ENCODE measurements around the gene MUC5AC. TPM values are rescaled to one million over a fixed set of nuclear protein-coding genes. Genes with fewer than 3 reads are reported as not detected.
A peak's percentile ranks its signal among the peaks of the same experiment; 100 is the strongest.
"Not testable (repeated sequence)": the region's sequence is repeated elsewhere in the genome, so short reads cannot be mapped to it uniquely, and the experiment has no call there.

The MUC5AC gene
- total RNA-seq, 1 donor from 2014 or later, result not detected

- no peak for DNase-seq (ENCODE audit: low read depth in 2 of 2)
Measured at GRCh38 chr11:1148752-1149180, 9.0 kb upstream of the MUC5AC start.

GRCh38 chr11:1149545-1149944 lies 8.2 kb upstream of the MUC5AC start:
- no peak for DNase-seq (ENCODE audit: low read depth in 2 of 2)

GRCh38 chr11:1150116-1150515 lies 7.6 kb upstream of the MUC5AC start:
- DNase-seq (ENCODE audit: low read depth in 2 of 2), result no peak

GRCh38 chr11:1150769-1151365 lies 6.9 kb upstream of the MUC5AC start:
- peak in 1 of 2 donors; percentile 45 for DNase-seq (ENCODE audit: low read depth in 2 of 2)

- no peak for DNase-seq (ENCODE audit: low read depth in 2 of 2)
Measured at GRCh38 chr11:1151366-1152315, 6.1 kb upstream of the MUC5AC start.

GRCh38 chr11:1152316-1153104 lies 5.2 kb upstream of the MUC5AC start:
- DNase-seq (ENCODE audit: low read depth in 2 of 2), result no peak

- no peak for DNase-seq (ENCODE audit: low read depth in 2 of 2)
Measured at GRCh38 chr11:1153105-1153950, 4.4 kb upstream of the MUC5AC start.

GRCh38 chr11:1153951-1154493 lies 3.7 kb upstream of the MUC5AC start:
- DNase-seq (ENCODE audit: low read depth in 2 of 2), result peak; percentile 41 to 82

- not testable (repeated sequence) for DNase-seq (ENCODE audit: low read depth in 2 of 2)
Measured at GRCh38 chr11:1154656-1155055, 3.1 kb upstream of the MUC5AC start.

- DNase-seq (ENCODE audit: low read depth in 2 of 2), result no peak
Measured at GRCh38 chr11:1155274-1155693, 2.5 kb upstream of the MUC5AC start.

GRCh38 chr11:1156506-1157340 lies 1.0 kb upstream of the MUC5AC start:
- no peak for DNase-seq (ENCODE audit: low read depth in 2 of 2)

- DNase-seq (ENCODE audit: low read depth in 2 of 2), result no peak
Measured at GRCh38 chr11:1157341-1157644, 460 bp upstream of the MUC5AC start.

- DNase-seq (ENCODE audit: low read depth in 2 of 2), result no peak
Measured at GRCh38 chr11:1158681-1159487, 1.1 kb downstream of the MUC5AC start.

GRCh38 chr11:1159488-1160220 lies 1.9 kb downstream of the MUC5AC start:
- not testable (repeated sequence) for DNase-seq (ENCODE audit: low read depth in 2 of 2)

- no peak for DNase-seq (ENCODE audit: low read depth in 2 of 2)
Measured at GRCh38 chr11:1160231-1161101, 2.7 kb downstream of the MUC5AC start.

- DNase-seq (ENCODE audit: low read depth in 2 of 2), result no peak
Measured at GRCh38 chr11:1161410-1162137, 3.8 kb downstream of the MUC5AC start.

GRCh38 chr11:1162138-1162475 lies 4.4 kb downstream of the MUC5AC start:
- no peak for DNase-seq (ENCODE audit: low read depth in 2 of 2)

Measured in dermis microvascular lymphatic vessel endothelial cell (primary cell).